WTC11 (cell line): ENCODE measurements around the gene ALAD. TPM values are rescaled to one million over a fixed set of nuclear protein-coding genes. Genes with fewer than 3 reads are reported as not detected.

Source experiments
- ATAC-seq: fragments of 200-7000 bp; cut with Tn5 transposase; 2 replicates; pipeline ENCODE4 v1.10.0; 2021; ENCODE audit warnings: mild to moderate bottlenecking, moderate library complexity
- CTCF ChIA-PET: fragments of 300-600 bp; sonication (Branson Sonifier 250); formaldehyde crosslinking; loops from one replicate; lab custom pipeline; 2021; ENCODE audit warnings: antibody characterized with exemption; lab: Charles Lee
- POLR2A ChIA-PET: fragments of 350-600 bp; sonication (Branson Sonifier 250); formaldehyde crosslinking; loops from one replicate; lab custom pipeline; 2021; ENCODE audit warnings: antibody characterized with exemption; lab: Charles Lee
- DNase-seq: peaks from one replicate; pipeline ENCODE4 v3.0.0; 2021; ENCODE audit warnings: low spot score
- H3K27ac Mint-ChIP-seq: 2 replicates; pipeline ENCODE4 v1.8.0; 2021; ENCODE audit warnings: mixed read lengths
- H3K27me3 Mint-ChIP-seq: 2 replicates; pipeline ENCODE4 v1.8.0; 2021; ENCODE audit warnings: low read depth, mild to moderate bottlenecking, moderate library complexity, mixed read lengths
- H3K36me3 Mint-ChIP-seq: 2 replicates; pipeline ENCODE4 v1.8.0; 2021; ENCODE audit warnings: mixed read lengths
- H3K4me1 Mint-ChIP-seq: 2 replicates; pipeline ENCODE4 v1.8.0; 2022; ENCODE audit warnings: mixed read lengths
- H3K4me3 Mint-ChIP-seq: 2 replicates; pipeline ENCODE4 v1.8.0; 2021; ENCODE audit warnings: mild to moderate bottlenecking, moderate library complexity, mixed read lengths
- H3K9me3 Mint-ChIP-seq: 2 replicates; pipeline ENCODE4 v1.8.0; 2021; ENCODE audit warnings: mixed read lengths
- CBFB ChIP-seq: sonication (generic); formaldehyde crosslinking; IDR thresholded peaks from 2 replicates; pipeline ENCODE4 v1.8.1; 2022; ENCODE audit warnings: mild to moderate bottlenecking, low read depth, missing genetic modification reagents
- ELF4 ChIP-seq: sonication (generic); formaldehyde crosslinking; IDR thresholded peaks from 2 replicates; pipeline ENCODE4 v1.8.1; 2022; ENCODE audit warnings: low read depth, mild to moderate bottlenecking, moderate library complexity, missing genetic modification reagents
- FOXJ3 ChIP-seq: sonication (generic); formaldehyde crosslinking; IDR thresholded peaks from 2 replicates; pipeline ENCODE4 v1.9.0; 2021; ENCODE audit warnings: missing genetic modification reagents, mild to moderate bottlenecking, borderline replicate concordance
- GTF2I ChIP-seq: fragments of 250-450 bp; sonication (Bioruptor Pico); conservative IDR thresholded peaks from 2 replicates; pipeline ENCODE4 v1.4.0; 2021; ENCODE audit warnings: mild to moderate bottlenecking
- HMGXB4 ChIP-seq: sonication (generic); formaldehyde crosslinking; IDR thresholded peaks from 2 replicates; pipeline ENCODE4 v1.8.1; 2023; ENCODE audit warnings: mild to moderate bottlenecking, moderate library complexity, missing genetic modification reagents
- JAZF1 ChIP-seq: fragments of 250-450 bp; sonication (Bioruptor Pico); IDR thresholded peaks from 2 replicates; pipeline ENCODE4 v1.9.0; 2021; ENCODE audit warnings: moderate library complexity, mild to moderate bottlenecking, inconsistent platforms
- KAT7 ChIP-seq: sonication (generic); formaldehyde crosslinking; IDR thresholded peaks from 2 replicates; pipeline ENCODE4 v1.8.1; 2023; ENCODE audit warnings: missing genetic modification reagents, mild to moderate bottlenecking, borderline replicate concordance
- MYBL2 ChIP-seq: sonication (generic); formaldehyde crosslinking; IDR thresholded peaks from 2 replicates; pipeline ENCODE4 v1.8.1; 2023; ENCODE audit warnings: mild to moderate bottlenecking, moderate library complexity, missing genetic modification reagents
- NFE2L1 ChIP-seq: sonication (generic); formaldehyde crosslinking; IDR thresholded peaks from 2 replicates; pipeline ENCODE4 v1.8.1; 2023; ENCODE audit warnings: missing genetic modification reagents
- NR2C2 ChIP-seq: sonication (generic); formaldehyde crosslinking; IDR thresholded peaks from 2 replicates; pipeline ENCODE4 v1.8.0; 2022; ENCODE audit warnings: mild to moderate bottlenecking, missing genetic modification reagents
- PREB ChIP-seq: sonication (generic); formaldehyde crosslinking; IDR thresholded peaks from 2 replicates; pipeline ENCODE4 v1.8.1; 2022; ENCODE audit warnings: mild to moderate bottlenecking, missing genetic modification reagents, moderate library complexity, borderline replicate concordance
- USF2 ChIP-seq: sonication (generic); formaldehyde crosslinking; IDR thresholded peaks from 2 replicates; pipeline ENCODE4 v1.8.1; 2023; ENCODE audit warnings: mild to moderate bottlenecking, missing genetic modification reagents, moderate library complexity
- ZBTB21 ChIP-seq: sonication (generic); formaldehyde crosslinking; IDR thresholded peaks from 2 replicates; pipeline ENCODE4 v1.8.1; 2023; ENCODE audit warnings: mild to moderate bottlenecking, missing genetic modification reagents, borderline replicate concordance
- ZNF263 ChIP-seq: sonication (generic); formaldehyde crosslinking; IDR thresholded peaks from 2 replicates; pipeline ENCODE4 v1.8.1; 2022; ENCODE audit warnings: low read depth, mild to moderate bottlenecking, moderate library complexity, missing genetic modification reagents
- ZNF416 ChIP-seq: fragments of 250-450 bp; sonication (Bioruptor Pico); IDR thresholded peaks from 2 replicates; pipeline ENCODE4 v1.9.0; 2021; ENCODE audit warnings: mild to moderate bottlenecking, inconsistent platforms
- total RNA-seq: library from RNA; stranded (reverse); gene quantifications from 3 replicates; pipeline ENCODE4 v1.2.3, GENCODE V29; 2021
- TF ChIP-seq, protein P1 (sequence below): fragments of 250-450 bp; sonication (Bioruptor Pico); IDR thresholded peaks from 2 replicates; pipeline ENCODE4 v2.1.2; 2022; ENCODE audit warnings: mild to moderate bottlenecking, moderate library complexity
- TF ChIP-seq, protein P2 (sequence below): sonication (generic); formaldehyde crosslinking; IDR thresholded peaks from 2 replicates; pipeline ENCODE4 v1.8.1; 2023; ENCODE audit warnings: mild to moderate bottlenecking, missing genetic modification reagents
- TF ChIP-seq, protein P3 (sequence below): sonication (generic); formaldehyde crosslinking; IDR thresholded peaks from 2 replicates; pipeline ENCODE4 v1.8.1; 2022; ENCODE audit warnings: missing genetic modification reagents, borderline replicate concordance

Gene ALAD
- total RNA-seq, 1 experiment from 2014 or later = 15.9 TPM

GRCh38 chr9:113343732-113344231 is 57.3 kb downstream of the ALAD start:
- Mint-ChIP-seq H3K27ac (no peak overlapping the region), H3K27me3 (peaks cover 64% of the 10 kb centered on the region), H3K4me3 (no peak overlapping the region), H3K36me3 (no peaks in the 10 kb centered on the region), H3K4me1 (peaks cover 5% of the 10 kb centered on the region), H3K9me3 (no peaks in the 10 kb centered on the region)
- no peak for ATAC-seq
- POLR2A ChIA-PET = no interaction called here
- DNase-seq = no peak
- no peak for TF ChIP-seq HMGXB4
- TF ChIP-seq PREB = no peak
- TF ChIP-seq, protein P1, sequence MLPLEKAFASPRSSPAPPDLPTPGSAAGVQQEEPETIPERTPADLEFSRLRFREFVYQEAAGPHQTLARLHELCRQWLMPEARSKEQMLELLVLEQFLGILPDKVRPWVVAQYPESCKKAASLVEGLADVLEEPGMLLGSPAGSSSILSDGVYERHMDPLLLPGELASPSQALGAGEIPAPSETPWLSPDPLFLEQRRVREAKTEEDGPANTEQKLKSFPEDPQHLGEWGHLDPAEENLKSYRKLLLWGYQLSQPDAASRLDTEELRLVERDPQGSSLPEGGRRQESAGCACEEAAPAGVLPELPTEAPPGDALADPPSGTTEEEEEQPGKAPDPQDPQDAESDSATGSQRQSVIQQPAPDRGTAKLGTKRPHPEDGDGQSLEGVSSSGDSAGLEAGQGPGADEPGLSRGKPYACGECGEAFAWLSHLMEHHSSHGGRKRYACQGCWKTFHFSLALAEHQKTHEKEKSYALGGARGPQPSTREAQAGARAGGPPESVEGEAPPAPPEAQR = no peak
- no peak for TF ChIP-seq CBFB (CRISPR knock-in tag)
- TF ChIP-seq, protein P2, sequence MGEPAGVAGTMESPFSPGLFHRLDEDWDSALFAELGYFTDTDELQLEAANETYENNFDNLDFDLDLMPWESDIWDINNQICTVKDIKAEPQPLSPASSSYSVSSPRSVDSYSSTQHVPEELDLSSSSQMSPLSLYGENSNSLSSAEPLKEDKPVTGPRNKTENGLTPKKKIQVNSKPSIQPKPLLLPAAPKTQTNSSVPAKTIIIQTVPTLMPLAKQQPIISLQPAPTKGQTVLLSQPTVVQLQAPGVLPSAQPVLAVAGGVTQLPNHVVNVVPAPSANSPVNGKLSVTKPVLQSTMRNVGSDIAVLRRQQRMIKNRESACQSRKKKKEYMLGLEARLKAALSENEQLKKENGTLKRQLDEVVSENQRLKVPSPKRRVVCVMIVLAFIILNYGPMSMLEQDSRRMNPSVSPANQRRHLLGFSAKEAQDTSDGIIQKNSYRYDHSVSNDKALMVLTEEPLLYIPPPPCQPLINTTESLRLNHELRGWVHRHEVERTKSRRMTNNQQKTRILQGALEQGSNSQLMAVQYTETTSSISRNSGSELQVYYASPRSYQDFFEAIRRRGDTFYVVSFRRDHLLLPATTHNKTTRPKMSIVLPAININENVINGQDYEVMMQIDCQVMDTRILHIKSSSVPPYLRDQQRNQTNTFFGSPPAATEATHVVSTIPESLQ (CRISPR knock-in tag) = no peak
- no peak for TF ChIP-seq KAT7 (CRISPR knock-in tag)
- no peak for TF ChIP-seq MYBL2 (CRISPR knock-in tag)
- TF ChIP-seq FOXJ3 = no peak
- TF ChIP-seq ELF4 (CRISPR knock-in tag) = no peak
- no peak for TF ChIP-seq ZNF263
- no peak for TF ChIP-seq ZBTB21
- no peak for TF ChIP-seq NR2C2 (CRISPR knock-in tag)
- TF ChIP-seq, protein P3, sequence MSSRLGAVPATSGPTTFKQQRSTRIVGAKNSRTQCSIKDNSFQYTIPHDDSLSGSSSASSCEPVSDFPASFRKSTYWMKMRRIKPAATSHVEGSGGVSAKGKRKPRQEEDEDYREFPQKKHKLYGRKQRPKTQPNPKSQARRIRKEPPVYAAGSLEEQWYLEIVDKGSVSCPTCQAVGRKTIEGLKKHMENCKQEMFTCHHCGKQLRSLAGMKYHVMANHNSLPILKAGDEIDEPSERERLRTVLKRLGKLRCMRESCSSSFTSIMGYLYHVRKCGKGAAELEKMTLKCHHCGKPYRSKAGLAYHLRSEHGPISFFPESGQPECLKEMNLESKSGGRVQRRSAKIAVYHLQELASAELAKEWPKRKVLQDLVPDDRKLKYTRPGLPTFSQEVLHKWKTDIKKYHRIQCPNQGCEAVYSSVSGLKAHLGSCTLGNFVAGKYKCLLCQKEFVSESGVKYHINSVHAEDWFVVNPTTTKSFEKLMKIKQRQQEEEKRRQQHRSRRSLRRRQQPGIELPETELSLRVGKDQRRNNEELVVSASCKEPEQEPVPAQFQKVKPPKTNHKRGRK (CRISPR knock-in tag) = no peak
- no peak for TF ChIP-seq ZNF416 (CRISPR knock-in tag)
- TF ChIP-seq NFE2L1 (CRISPR knock-in tag) = no peak
- TF ChIP-seq GTF2I (CRISPR knock-in tag) = no peak
- no peak for TF ChIP-seq JAZF1 (CRISPR knock-in tag)
- no peak for TF ChIP-seq USF2
- CTCF ChIA-PET = no interaction called here
